NOMO-1 treated with dmso at 0.1 percent for 144 hours (cell line): ENCODE data around the gene KCNMB1.

ENCODE experiments used
- DNase-seq: peaks from one replicate; lab custom pipeline; 2025; ENCODE audit not compliant: unreplicated experiment; lab: John Stamatoyannopoulos, UW

KCNMB1 gene

GRCh38 chr5:170416526-170416925 is 27.4 kb upstream of the KCNMB1 start:
- DNase-seq = no peak

- no peak for DNase-seq
These were observed 25.6 kb upstream of the KCNMB1 start for GRCh38 chr5:170414786-170415185.

- no peak for DNase-seq
These were observed 24.7 kb upstream of the KCNMB1 start for GRCh38 chr5:170413897-170414296.

- no peak for DNase-seq
These were observed 21.9 kb upstream of the KCNMB1 start for GRCh38 chr5:170411100-170411499.

- no peak for DNase-seq
These were observed 21.2 kb upstream of the KCNMB1 start for GRCh38 chr5:170410401-170410800.

GRCh38 chr5:170408877-170409660 is 19.9 kb upstream of the KCNMB1 start:
- no peak for DNase-seq

GRCh38 chr5:170408226-170408625 is 19.1 kb upstream of the KCNMB1 start:
- no peak for DNase-seq

- DNase-seq = no peak
These were observed 17.9 kb upstream of the KCNMB1 start for GRCh38 chr5:170407062-170407461.

- peak; percentile 57 for DNase-seq
These were observed 16.6 kb upstream of the KCNMB1 start for GRCh38 chr5:170405817-170406216.

- no peak for DNase-seq
These were observed 15.2 kb upstream of the KCNMB1 start for GRCh38 chr5:170404398-170404797.

GRCh38 chr5:170403675-170404074 is 14.5 kb upstream of the KCNMB1 start:
- no peak for DNase-seq

GRCh38 chr5:170402508-170402907 is 13.3 kb upstream of the KCNMB1 start:
- no peak for DNase-seq

- DNase-seq = no peak
These were observed 7.9 kb upstream of the KCNMB1 start for GRCh38 chr5:170397059-170397458.

GRCh38 chr5:170393958-170394357 is 4.8 kb upstream of the KCNMB1 start:
- DNase-seq = no peak

GRCh38 chr5:170393235-170393634 is 4.1 kb upstream of the KCNMB1 start:
- peak; percentile 50 for DNase-seq

- no peak for DNase-seq
These were observed 1.3 kb upstream of the KCNMB1 start for GRCh38 chr5:170390472-170390871.

- DNase-seq = no peak
These were observed 354 bp upstream of the KCNMB1 start for GRCh38 chr5:170389550-170389892.

GRCh38 chr5:170387775-170388639 is 1.2 kb downstream of the KCNMB1 start:
- DNase-seq = no peak

GRCh38 chr5:170386743-170387395 is 2.3 kb downstream of the KCNMB1 start:
- DNase-seq = no peak

GRCh38 chr5:170383227-170383626 is 5.9 kb downstream of the KCNMB1 start:
- DNase-seq = no peak

GRCh38 chr5:170382790-170383189 is 6.4 kb downstream of the KCNMB1 start:
- DNase-seq = no peak
